Choroid plexus epithelial cell (primary cell): ENCODE data around the gene CDH4.

Source experiments
- DNase-seq: peaks from one replicate; pipeline ENCODE4 v3.0.0-alpha.2; 2010; ENCODE audit warnings: low read depth
- H3K4me3 ChIP-seq: 2 replicates; pipeline ENCODE4 v1.5.1; 2011; ENCODE audit warnings: low read depth, mild to moderate bottlenecking, control low read depth, low read length, moderate library complexity
- TF ChIP-seq, protein P1 (sequence below): conservative IDR thresholded peaks from 2 replicates; pipeline ENCODE4 v1.5.1; 2011; ENCODE audit warnings: low read depth, mild to moderate bottlenecking, control low read depth, inconsistent platforms, low read length, moderate library complexity

CDH4 gene

GRCh38 chr20:61443443-61444126 lies 191.5 kb downstream of the CDH4 start:
- TF ChIP-seq, protein P1, sequence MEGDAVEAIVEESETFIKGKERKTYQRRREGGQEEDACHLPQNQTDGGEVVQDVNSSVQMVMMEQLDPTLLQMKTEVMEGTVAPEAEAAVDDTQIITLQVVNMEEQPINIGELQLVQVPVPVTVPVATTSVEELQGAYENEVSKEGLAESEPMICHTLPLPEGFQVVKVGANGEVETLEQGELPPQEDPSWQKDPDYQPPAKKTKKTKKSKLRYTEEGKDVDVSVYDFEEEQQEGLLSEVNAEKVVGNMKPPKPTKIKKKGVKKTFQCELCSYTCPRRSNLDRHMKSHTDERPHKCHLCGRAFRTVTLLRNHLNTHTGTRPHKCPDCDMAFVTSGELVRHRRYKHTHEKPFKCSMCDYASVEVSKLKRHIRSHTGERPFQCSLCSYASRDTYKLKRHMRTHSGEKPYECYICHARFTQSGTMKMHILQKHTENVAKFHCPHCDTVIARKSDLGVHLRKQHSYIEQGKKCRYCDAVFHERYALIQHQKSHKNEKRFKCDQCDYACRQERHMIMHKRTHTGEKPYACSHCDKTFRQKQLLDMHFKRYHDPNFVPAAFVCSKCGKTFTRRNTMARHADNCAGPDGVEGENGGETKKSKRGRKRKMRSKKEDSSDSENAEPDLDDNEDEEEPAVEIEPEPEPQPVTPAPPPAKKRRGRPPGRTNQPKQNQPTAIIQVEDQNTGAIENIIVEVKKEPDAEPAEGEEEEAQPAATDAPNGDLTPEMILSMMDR: no peak
- DNase-seq: no peak
- H3K4me3 ChIP-seq: no peak overlapping the region

GRCh38 chr20:61444637-61445036 lies 192.6 kb downstream of the CDH4 start:
- no peak overlapping the region for H3K4me3 ChIP-seq
- TF ChIP-seq, protein P1: no peak
- no peak for DNase-seq

GRCh38 chr20:61445138-61445537 lies 193.1 kb downstream of the CDH4 start:
- no peak for DNase-seq
- H3K4me3 ChIP-seq: no peak overlapping the region
- TF ChIP-seq, protein P1: no peak

- H3K4me3 ChIP-seq: no peak overlapping the region
- TF ChIP-seq, protein P1: no peak
- DNase-seq: no peak
Measured at GRCh38 chr20:61445741-61446140, 193.7 kb downstream of the CDH4 start.

- TF ChIP-seq, protein P1: no peak
- H3K4me3 ChIP-seq: no peak overlapping the region
- no peak for DNase-seq
Measured at GRCh38 chr20:61447952-61448351, 195.9 kb downstream of the CDH4 start.

- TF ChIP-seq, protein P1: no peak
- no peak for DNase-seq
- H3K4me3 ChIP-seq: no peak overlapping the region
Measured at GRCh38 chr20:61448386-61448785, 196.3 kb downstream of the CDH4 start.

DNA sequence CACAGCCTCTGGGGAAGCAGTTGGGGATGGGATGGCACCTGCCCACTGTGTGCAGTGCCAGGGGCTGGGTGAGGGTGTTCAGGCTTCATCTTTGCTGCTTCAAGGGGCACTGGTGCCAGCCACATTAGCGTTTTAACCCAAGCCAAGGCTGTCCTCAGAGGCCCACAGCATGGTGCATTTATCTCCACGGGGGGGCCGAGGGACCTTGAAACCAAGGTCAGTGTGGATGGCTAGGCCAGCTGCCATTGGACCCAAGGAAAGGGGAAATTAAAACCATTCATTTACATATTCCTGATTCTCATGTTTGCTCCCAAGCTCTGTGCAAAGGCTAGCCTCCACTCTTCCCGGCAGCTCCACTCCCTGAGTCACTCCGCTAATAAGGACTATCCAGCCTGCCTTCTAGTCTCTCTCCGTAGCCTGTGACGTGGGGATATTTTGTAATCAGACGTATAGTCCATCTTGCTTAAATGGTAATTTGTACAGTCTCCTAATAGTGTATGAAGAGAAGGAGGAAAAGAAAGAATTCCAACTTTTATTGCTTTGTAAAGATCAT lies 197.1 kb downstream of the CDH4 start:
- TF ChIP-seq, protein P1: no peak
- no peak for DNase-seq
- no peak overlapping the region for H3K4me3 ChIP-seq
